Activated naive CD8-positive, alpha-beta T cell treated with anti-CD3 and anti-CD28 coated beads, Interleukin-2, amount 10 ng/mL, durations not matched to agents 7 days and 5 days (primary cell): ENCODE results near the gene LPAR6. TPM values are rescaled to one million over a fixed set of nuclear protein-coding genes. Genes with fewer than 3 reads are reported as not detected.

Source experiments
- ATAC-seq: fragments of 150-1000 bp; cut with Tn5 transposase; one replicate; pipeline ENCODE4 v1.10.0; 2021; ENCODE audit warnings: low read depth, moderate library complexity
- POLR2A ChIA-PET: fragments of 350-600 bp; sonication (Branson Sonifier 250); formaldehyde crosslinking; loops from one replicate; lab custom pipeline; 2021; ENCODE audit warnings: antibody characterized with exemption; lab: Charles Lee
- DNase-seq: peaks from one replicate; pipeline ENCODE4 v3.0.0; 2021
- H3K27ac Mint-ChIP-seq: one replicate; pipeline ENCODE4 v1.8.0; 2022; ENCODE audit warnings: mild to moderate bottlenecking, mixed read lengths
- H3K27me3 Mint-ChIP-seq: one replicate; pipeline ENCODE4 v1.8.0; 2022; ENCODE audit warnings: mild to moderate bottlenecking, moderate library complexity, mixed read lengths
- H3K36me3 Mint-ChIP-seq: one replicate; pipeline ENCODE4 v1.8.0; 2021; ENCODE audit warnings: mild to moderate bottlenecking, mixed read lengths
- H3K4me1 Mint-ChIP-seq: one replicate; pipeline ENCODE4 v1.8.0; 2021; ENCODE audit warnings: mixed read lengths
- H3K4me3 Mint-ChIP-seq: one replicate; pipeline ENCODE4 v1.8.0; 2022; ENCODE audit warnings: mild to moderate bottlenecking, moderate library complexity, mixed read lengths
- H3K9me3 Mint-ChIP-seq: one replicate; pipeline ENCODE4 v1.8.0; 2021; ENCODE audit warnings: mixed read lengths
- total RNA-seq, 2 experiments: library from RNA; stranded (reverse); gene quantifications; one replicate each; pipeline ENCODE4 v1.2.3, GENCODE V29; 2021

Gene LPAR6
- total RNA-seq, 2 experiments from 2014 or later, result 48.1 to 55.4 TPM

- H3K27ac Mint-ChIP-seq, result no peak overlapping the region
- no peaks in the 10 kb centered on the region for H3K27me3 Mint-ChIP-seq
- no peak overlapping the region for H3K4me3 Mint-ChIP-seq
- peaks cover 44% of the 10 kb centered on the region for H3K36me3 Mint-ChIP-seq
- no peak for ATAC-seq
- POLR2A ChIA-PET, result no interaction called here
- peaks cover 47% of the 10 kb centered on the region for H3K4me1 Mint-ChIP-seq
- no peaks in the 10 kb centered on the region for H3K9me3 Mint-ChIP-seq
- DNase-seq, result no peak
Observed at GRCh38 chr13:48405875-48406274, 7.0 kb downstream of the LPAR6 start.

- Mint-ChIP-seq H3K27ac (no peak overlapping the region), H3K4me3 (no peak overlapping the region), H3K27me3 (no peaks in the 10 kb centered on the region), H3K4me1 (peaks cover 47% of the 10 kb centered on the region), H3K36me3 (peaks cover 38% of the 10 kb centered on the region), H3K9me3 (no peaks in the 10 kb centered on the region)
- no peak for DNase-seq
- POLR2A ChIA-PET, result interaction anchor here (0.7 kb wide), 1 partner anchor 178 kb away, joined by 3 read pairs; no protein-coding TSS in a partner anchor
- ATAC-seq, result no peak
Observed at GRCh38 chr13:48404952-48405351, 8.0 kb downstream of the LPAR6 start.

- Mint-ChIP-seq H3K9me3 (no peaks in the 10 kb centered on the region), H3K36me3 (peaks cover 31% of the 10 kb centered on the region), H3K4me3 (peak overlapping the region; percentile 14), H3K4me1 (peaks cover 45% of the 10 kb centered on the region), H3K27ac (peak overlapping the region; percentile 92), H3K27me3 (no peaks in the 10 kb centered on the region)
- POLR2A ChIA-PET, result interaction anchor here (1.6 to 3.4 kb wide), 2 partner anchors 9 to 128 kb away, joined by 5 to 14 read pairs; partner anchors contain the start of genes LPAR6 and RCBTB2
- ATAC-seq, result no peak
- no peak for DNase-seq
Observed at GRCh38 chr13:48403913-48404312, 9.0 kb downstream of the LPAR6 start.

- peak overlapping the region; percentile 92 for H3K27ac Mint-ChIP-seq
- ATAC-seq (peak; percentile 84), DNase-seq (no peak)
- peaks cover 42% of the 10 kb centered on the region for H3K4me1 Mint-ChIP-seq
- H3K36me3 Mint-ChIP-seq, result peaks cover 28% of the 10 kb centered on the region
- H3K4me3 Mint-ChIP-seq, result peak overlapping the region; percentile 82
- no peaks in the 10 kb centered on the region for H3K27me3 Mint-ChIP-seq
- H3K9me3 Mint-ChIP-seq, result no peaks in the 10 kb centered on the region
- POLR2A ChIA-PET, result interaction anchor here (0.7 to 3.4 kb wide), 7 partner anchors 9 to 177 kb away, joined by 3 to 14 read pairs (median 4); partner anchors contain the start of genes LPAR6 and RCBTB2
Observed at GRCh38 chr13:48403151-48403631, 9.7 kb downstream of the LPAR6 start.

GRCh38 chr13:48402325-48402932 lies 10.5 kb downstream of the LPAR6 start:
- H3K27ac Mint-ChIP-seq, result peak overlapping the region; percentile 75
- peak overlapping the region; percentile 57 for H3K4me3 Mint-ChIP-seq
- H3K9me3 Mint-ChIP-seq, result no peaks in the 10 kb centered on the region
- ATAC-seq (no peak), DNase-seq (no peak)
- H3K4me1 Mint-ChIP-seq, result peaks cover 41% of the 10 kb centered on the region
- H3K36me3 Mint-ChIP-seq, result peaks cover 29% of the 10 kb centered on the region
- POLR2A ChIA-PET, result interaction anchor here (0.9 to 3.4 kb wide), 6 partner anchors 10 to 178 kb away, joined by 3 to 14 read pairs (median 4); partner anchors contain the start of genes LPAR6 and RCBTB2
- H3K27me3 Mint-ChIP-seq, result no peaks in the 10 kb centered on the region

- POLR2A ChIA-PET, result interaction anchor here (0.9 to 3.4 kb wide), 7 partner anchors 11 to 178 kb away, joined by 3 to 14 read pairs (median 5); partner anchors contain the start of genes LPAR6 and RCBTB2
- DNase-seq, result no peak
- H3K4me1 Mint-ChIP-seq, result peaks cover 42% of the 10 kb centered on the region
- H3K9me3 Mint-ChIP-seq, result peaks cover 4% of the 10 kb centered on the region
- no peak for ATAC-seq
- H3K27me3 Mint-ChIP-seq, result no peaks in the 10 kb centered on the region
- H3K4me3 Mint-ChIP-seq, result peak overlapping the region; percentile 60
- H3K36me3 Mint-ChIP-seq, result peaks cover 32% of the 10 kb centered on the region
- H3K27ac Mint-ChIP-seq, result peak overlapping the region; percentile 50
Observed at GRCh38 chr13:48401480-48401879, 11.4 kb downstream of the LPAR6 start.

- peak; percentile 66 for ATAC-seq
- POLR2A ChIA-PET, result interaction anchor here (0.9 to 3.4 kb wide), 6 partner anchors 92 to 179 kb away, joined by 3 to 14 read pairs (median 5); partner anchors contain the start of gene RCBTB2
- peaks cover 7% of the 10 kb centered on the region for H3K9me3 Mint-ChIP-seq
- no peaks in the 10 kb centered on the region for H3K27me3 Mint-ChIP-seq
- DNase-seq, result no peak
- peaks cover 31% of the 10 kb centered on the region for H3K36me3 Mint-ChIP-seq
- H3K4me3 Mint-ChIP-seq, result peak overlapping the region; percentile 69
- peak overlapping the region; percentile 74 for H3K27ac Mint-ChIP-seq
- peaks cover 40% of the 10 kb centered on the region for H3K4me1 Mint-ChIP-seq
Observed at GRCh38 chr13:48400850-48401291, 12.0 kb downstream of the LPAR6 start.

GRCh38 chr13:48400090-48400694 lies 12.7 kb downstream of the LPAR6 start:
- Mint-ChIP-seq H3K36me3 (peaks cover 35% of the 10 kb centered on the region), H3K4me1 (peaks cover 40% of the 10 kb centered on the region), H3K27me3 (no peaks in the 10 kb centered on the region), H3K4me3 (no peak overlapping the region), H3K27ac (peak overlapping the region; percentile 59), H3K9me3 (peaks cover 12% of the 10 kb centered on the region)
- DNase-seq, result no peak
- POLR2A ChIA-PET, result interaction anchor here (1.0 to 3.4 kb wide), 3 partner anchors 92 to 180 kb away, joined by 6 to 14 read pairs (median 8); partner anchors contain the start of gene RCBTB2
- ATAC-seq, result no peak

GRCh38 chr13:48398450-48399095 lies 14.3 kb downstream of the LPAR6 start:
- no peak for ATAC-seq
- H3K36me3 Mint-ChIP-seq, result peaks cover 43% of the 10 kb centered on the region
- H3K4me3 Mint-ChIP-seq, result no peak overlapping the region
- no peaks in the 10 kb centered on the region for H3K27me3 Mint-ChIP-seq
- H3K27ac Mint-ChIP-seq, result no peak overlapping the region
- DNase-seq, result no peak
- peaks cover 33% of the 10 kb centered on the region for H3K4me1 Mint-ChIP-seq
- POLR2A ChIA-PET, result interaction anchor here (1.1 kb wide), 2 partner anchors 100 to 181 kb away, joined by 3 read pairs; no protein-coding TSS in a partner anchor
- peaks cover 12% of the 10 kb centered on the region for H3K9me3 Mint-ChIP-seq

- Mint-ChIP-seq H3K9me3 (peaks cover 12% of the 10 kb centered on the region), H3K4me1 (peaks cover 30% of the 10 kb centered on the region), H3K4me3 (no peak overlapping the region), H3K27ac (no peak overlapping the region), H3K36me3 (peaks cover 50% of the 10 kb centered on the region), H3K27me3 (no peaks in the 10 kb centered on the region)
- ATAC-seq (no peak), DNase-seq (no peak)
- POLR2A ChIA-PET, result interaction anchor here (1.1 kb wide), 2 partner anchors 100 to 182 kb away, joined by 3 read pairs; no protein-coding TSS in a partner anchor
Observed at GRCh38 chr13:48397744-48398143, 15.2 kb downstream of the LPAR6 start.

- Mint-ChIP-seq H3K36me3 (peaks cover 71% of the 10 kb centered on the region), H3K9me3 (peaks cover 15% of the 10 kb centered on the region), H3K4me1 (peaks cover 18% of the 10 kb centered on the region), H3K27ac (no peak overlapping the region), H3K27me3 (no peaks in the 10 kb centered on the region), H3K4me3 (no peak overlapping the region)
- ATAC-seq (no peak), DNase-seq (no peak)
- POLR2A ChIA-PET, result no interaction called here
Observed at GRCh38 chr13:48393698-48394085, 19.2 kb downstream of the LPAR6 start.

GRCh38 chr13:48393030-48393697 lies 19.7 kb downstream of the LPAR6 start:
- Mint-ChIP-seq H3K36me3 (peaks cover 73% of the 10 kb centered on the region), H3K9me3 (peaks cover 15% of the 10 kb centered on the region), H3K4me3 (no peak overlapping the region), H3K27me3 (no peaks in the 10 kb centered on the region), H3K4me1 (peaks cover 16% of the 10 kb centered on the region), H3K27ac (no peak overlapping the region)
- ATAC-seq, result no peak
- DNase-seq, result no peak
- POLR2A ChIA-PET, result interaction anchor here (1.3 kb wide), 1 partner anchor 191 kb away, joined by 3 read pairs; no protein-coding TSS in a partner anchor
